ENCODE measurements around the gene CHSY1.

GRCh38 chr15:101171954-101172353 is 79.9 kb downstream of the CHSY1 start:
- TF ChIP-seq CTCF (conservative IDR thresholded peaks at IDR 0.05) (no peak), ZFX (IDR thresholded peaks at IDR 0.05) (no peak)
